Bronchial epithelial cell (primary cell): ENCODE measurements around the gene STOML3. TPM values are rescaled to one million over a fixed set of nuclear protein-coding genes. Genes with fewer than 3 reads are reported as not detected.

Experiments
- DNase-seq: peaks from one replicate; pipeline ENCODE4 v3.0.0-alpha.2; 2010; ENCODE audit warnings: low read depth
- FAIRE-seq: peaks from 2 replicates; lab custom pipeline; 2011; peaks lifted over from hg19 to GRCh38; lab: Jason Lieb, UNC
- H3K27me3 ChIP-seq: 2 replicates; pipeline ENCODE4 v1.5.1; 2011; ENCODE audit warnings: low read length; ENCODE audit not compliant: control insufficient read depth, insufficient read depth
- H3K36me3 ChIP-seq: 2 replicates; pipeline ENCODE4 v1.5.1; 2011; ENCODE audit warnings: low read length; ENCODE audit not compliant: control insufficient read depth, insufficient read depth
- H3K4me3 ChIP-seq: 2 replicates; pipeline ENCODE4 v1.5.1; 2011; ENCODE audit warnings: mild to moderate bottlenecking, low read depth, low read length, control low read depth
- total RNA-seq: library from RNA; depleted of rRNA; stranded (reverse); fragments of >200 nt; gene quantifications from 2 replicates; pipeline ENCODE4 v1.2.1, GENCODE V29; 2014
- TF ChIP-seq, protein P1 (sequence below): IDR thresholded peaks from 2 replicates; pipeline ENCODE4 v1.5.1; 2011; ENCODE audit warnings: mild to moderate bottlenecking, moderate library complexity, low read length, control low read depth, inconsistent platforms; ENCODE audit not compliant: insufficient read depth, severe bottlenecking

Gene STOML3
- total RNA-seq, 1 donor from 2014 or later: not detected

DNA sequence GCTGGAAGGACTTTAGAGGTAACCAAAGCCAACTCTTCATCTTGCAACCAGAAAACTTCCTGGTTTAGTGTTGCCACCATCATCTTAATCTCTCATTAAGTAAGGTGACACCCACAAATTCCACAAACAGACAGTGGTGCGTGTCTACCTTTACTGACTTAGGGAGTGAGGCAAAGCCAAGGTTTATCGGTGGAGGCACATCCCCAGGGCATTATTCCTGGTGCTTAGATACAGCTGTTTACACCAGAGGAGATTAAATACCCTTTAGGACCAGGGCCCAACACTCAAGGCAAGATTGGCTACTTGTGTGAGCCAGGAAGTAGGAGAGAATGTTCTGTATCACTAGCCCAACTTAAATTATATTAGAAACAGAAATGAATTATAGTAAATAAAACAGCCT lies 9.5 kb downstream of the STOML3 start:
- Histone ChIP-seq H3K27me3 (no peaks in the 10 kb centered on the region), H3K36me3 (no peaks in the 10 kb centered on the region), H3K4me3 (no peak overlapping the region)
- FAIRE-seq (no peak), DNase-seq (no peak)
- TF ChIP-seq, protein P1, sequence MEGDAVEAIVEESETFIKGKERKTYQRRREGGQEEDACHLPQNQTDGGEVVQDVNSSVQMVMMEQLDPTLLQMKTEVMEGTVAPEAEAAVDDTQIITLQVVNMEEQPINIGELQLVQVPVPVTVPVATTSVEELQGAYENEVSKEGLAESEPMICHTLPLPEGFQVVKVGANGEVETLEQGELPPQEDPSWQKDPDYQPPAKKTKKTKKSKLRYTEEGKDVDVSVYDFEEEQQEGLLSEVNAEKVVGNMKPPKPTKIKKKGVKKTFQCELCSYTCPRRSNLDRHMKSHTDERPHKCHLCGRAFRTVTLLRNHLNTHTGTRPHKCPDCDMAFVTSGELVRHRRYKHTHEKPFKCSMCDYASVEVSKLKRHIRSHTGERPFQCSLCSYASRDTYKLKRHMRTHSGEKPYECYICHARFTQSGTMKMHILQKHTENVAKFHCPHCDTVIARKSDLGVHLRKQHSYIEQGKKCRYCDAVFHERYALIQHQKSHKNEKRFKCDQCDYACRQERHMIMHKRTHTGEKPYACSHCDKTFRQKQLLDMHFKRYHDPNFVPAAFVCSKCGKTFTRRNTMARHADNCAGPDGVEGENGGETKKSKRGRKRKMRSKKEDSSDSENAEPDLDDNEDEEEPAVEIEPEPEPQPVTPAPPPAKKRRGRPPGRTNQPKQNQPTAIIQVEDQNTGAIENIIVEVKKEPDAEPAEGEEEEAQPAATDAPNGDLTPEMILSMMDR: no peak

DNA sequence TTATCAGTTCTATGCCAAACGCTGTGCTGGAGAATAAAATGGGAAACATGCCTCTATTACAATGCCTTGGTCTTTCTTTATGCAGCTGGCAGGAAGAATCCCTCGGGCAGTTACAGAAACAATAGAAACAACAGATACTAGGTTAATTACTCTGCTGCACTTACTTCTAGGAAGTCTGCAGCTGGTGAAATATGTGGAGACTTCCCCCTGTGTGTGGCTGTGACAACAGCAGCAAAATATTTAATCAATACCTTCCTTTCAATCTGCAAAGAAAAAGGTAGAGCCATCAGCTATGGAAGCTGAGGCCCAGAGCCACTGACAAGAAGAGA lies 9.9 kb downstream of the STOML3 start:
- no peak for FAIRE-seq

DNA sequence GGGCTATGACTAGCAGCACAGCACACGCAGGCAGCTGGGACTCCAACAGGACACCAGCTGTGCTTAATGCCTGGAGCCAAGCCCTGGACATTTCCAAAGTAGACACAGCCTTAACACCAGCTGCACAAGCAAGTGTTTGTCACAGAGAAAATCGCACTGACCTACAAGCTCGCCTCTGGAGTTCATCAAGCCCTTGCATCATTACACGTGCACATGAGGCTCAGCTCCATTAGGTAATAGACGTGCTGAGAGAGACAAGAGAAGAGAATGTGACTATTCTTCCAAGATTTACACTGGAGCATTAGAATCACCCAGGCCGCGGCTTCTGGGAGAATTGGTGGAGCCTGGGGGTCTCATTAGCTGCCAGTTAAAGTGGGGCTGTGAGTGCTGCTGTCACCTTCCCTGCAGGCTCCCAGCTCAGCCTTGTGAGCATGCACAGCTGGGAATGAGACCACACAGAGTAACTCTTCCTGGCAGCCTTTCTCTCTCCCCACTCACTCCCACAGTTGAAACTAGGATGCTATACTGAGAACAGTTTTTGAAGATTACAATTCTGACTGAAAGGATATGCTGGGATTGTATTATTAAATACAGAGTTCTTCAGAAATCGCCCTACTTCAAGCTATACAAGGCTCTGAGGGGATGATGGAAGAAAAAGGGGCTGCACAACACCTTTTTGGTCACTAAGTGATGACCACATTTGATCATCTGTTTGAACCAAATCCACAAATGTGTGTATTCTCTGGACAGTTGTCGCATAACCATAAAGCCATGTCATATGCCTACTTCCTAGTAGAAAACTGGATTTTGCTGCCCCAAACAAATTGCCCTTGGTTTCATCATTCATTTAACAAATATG lies 10.5 kb downstream of the STOML3 start:
- DNase-seq (no peak), FAIRE-seq (no peak)
- TF ChIP-seq, protein P1: no peak
- H3K4me3 ChIP-seq: no peak overlapping the region
- no peaks in the 10 kb centered on the region for H3K36me3 ChIP-seq
- H3K27me3 ChIP-seq: no peaks in the 10 kb centered on the region

More for the DNA sequence above, 9.9 kb downstream of the STOML3 start:
- TF ChIP-seq, protein P1: no peak
- no peaks in the 10 kb centered on the region for H3K36me3 ChIP-seq
- DNase-seq: no peak
- no peaks in the 10 kb centered on the region for H3K27me3 ChIP-seq
- H3K4me3 ChIP-seq: no peak overlapping the region

DNA sequence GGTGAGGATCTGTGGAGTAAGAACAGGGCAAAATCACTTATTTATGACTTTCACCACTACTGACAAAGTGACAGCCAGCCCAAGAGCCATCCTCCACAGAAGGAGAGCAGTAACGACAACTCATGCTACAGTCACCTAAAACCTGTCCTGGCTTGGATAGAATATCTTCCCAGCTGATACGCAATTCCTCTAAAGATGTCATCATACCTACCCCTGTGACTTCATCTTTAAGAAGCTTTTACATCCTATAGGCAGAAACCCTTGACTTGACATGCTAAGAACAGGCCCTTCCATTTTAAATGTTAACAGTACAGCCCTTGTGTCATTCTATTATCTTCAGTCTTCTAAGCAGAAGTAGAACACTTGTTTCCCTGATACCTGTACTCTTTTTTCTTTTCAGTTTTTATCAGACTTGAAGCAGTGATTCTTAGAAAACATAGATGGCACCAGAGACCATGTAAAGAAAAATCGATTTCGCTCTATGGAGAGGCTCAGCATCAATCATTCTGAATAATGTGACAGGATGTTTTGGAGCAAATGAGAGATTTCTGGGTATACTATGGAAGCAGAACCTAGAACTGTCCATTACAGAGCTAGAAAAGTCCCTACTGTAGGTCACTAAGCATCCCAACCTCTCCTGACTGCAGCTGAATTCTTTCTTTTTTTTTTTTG lies 20.1 kb downstream of the STOML3 start:
- DNase-seq (peak; percentile 49), FAIRE-seq (no peak)
- Histone ChIP-seq H3K36me3 (no peaks in the 10 kb centered on the region), H3K4me3 (no peak overlapping the region), H3K27me3 (no peaks in the 10 kb centered on the region)
- TF ChIP-seq, protein P1: no peak

DNA sequence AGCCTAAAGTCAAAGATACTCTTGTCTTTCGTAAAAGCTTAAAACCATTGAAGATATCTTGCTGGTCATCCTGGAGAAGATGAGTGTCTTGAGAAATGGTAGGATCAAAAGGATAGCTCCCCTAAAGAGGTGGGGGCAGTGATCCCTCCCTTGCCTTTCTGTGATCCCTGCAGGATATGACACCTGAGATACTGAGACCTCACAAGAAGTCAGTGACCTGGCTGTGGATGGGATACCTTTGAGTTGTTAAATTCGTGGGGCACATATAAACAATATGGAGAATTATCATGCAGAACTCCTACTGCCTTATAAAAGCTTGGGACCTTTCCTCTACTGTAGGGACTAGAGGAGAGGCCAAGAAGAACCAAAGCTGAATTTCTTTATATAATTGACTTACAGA lies 21.4 kb downstream of the STOML3 start:
- H3K36me3 ChIP-seq: no peaks in the 10 kb centered on the region
- DNase-seq: no peak
- no peak overlapping the region for H3K4me3 ChIP-seq
- TF ChIP-seq, protein P1: no peak
- no peaks in the 10 kb centered on the region for H3K27me3 ChIP-seq
- no peak for FAIRE-seq
